Measurements from ENCODE around the gene NBEAL2. TPM values are rescaled to one million over a fixed set of nuclear protein-coding genes. Genes with fewer than 3 reads are reported as not detected.

The NBEAL2 gene
- total RNA-seq, 1 donor from 2014 or later: 202 TPM

DNA sequence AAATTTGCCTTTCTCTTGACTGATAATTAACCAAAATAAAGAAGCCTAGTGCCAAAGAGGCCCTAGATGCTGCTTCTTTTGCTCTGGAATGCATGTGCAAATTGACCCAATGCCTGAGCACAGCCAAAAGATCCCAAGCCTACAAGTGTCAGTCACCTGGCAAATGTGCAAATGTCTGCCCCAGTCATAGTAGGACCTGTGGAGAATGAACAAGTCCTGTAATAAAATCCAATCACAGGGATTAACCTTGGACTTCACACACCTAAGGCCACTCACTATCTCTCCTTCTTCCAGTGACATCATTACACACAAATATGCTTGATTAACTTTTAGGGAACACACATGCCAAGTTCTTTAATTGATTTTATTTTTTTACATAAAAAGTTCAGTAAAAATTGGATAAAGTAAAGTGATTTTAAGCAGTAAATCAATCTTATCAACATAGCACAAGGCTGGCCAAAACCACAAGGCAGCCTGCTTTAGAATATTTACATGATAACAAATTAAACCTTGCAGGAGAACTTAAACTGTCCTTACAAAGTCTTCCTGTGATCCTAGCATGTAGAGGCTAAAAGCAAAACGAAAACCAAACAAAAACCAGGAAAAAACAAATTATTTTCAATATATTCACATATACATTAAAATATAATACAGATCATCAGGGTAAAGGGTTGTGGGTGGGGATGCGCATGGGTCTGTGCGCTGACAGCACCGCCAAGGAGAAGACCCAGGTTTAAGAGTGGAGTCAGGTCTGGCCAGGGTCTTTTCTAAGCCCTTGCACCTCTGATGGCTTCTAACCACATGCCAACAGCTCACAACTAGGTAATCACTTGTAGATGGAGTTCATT lies 36.8 kb downstream of the NBEAL2 start:
- Mint-ChIP-seq H3K27me3 (ENCODE audit: unreplicated experiment) (peaks cover 2% of the 10 kb centered on the region), H3K27ac (ENCODE audit: unreplicated experiment) (no peak overlapping the region), H3K4me1 (ENCODE audit: unreplicated experiment) (no peaks in the 10 kb centered on the region), H3K9me3 (ENCODE audit: unreplicated experiment) (no peaks in the 10 kb centered on the region), H3K4me3 (ENCODE audit: unreplicated experiment) (no peak overlapping the region), H3K36me3 (ENCODE audit: low read depth, unreplicated experiment) (peaks cover 25% of the 10 kb centered on the region)
- DNase-seq (ENCODE audit: low spot score): no peak
- TF ChIP-seq, protein P1, sequence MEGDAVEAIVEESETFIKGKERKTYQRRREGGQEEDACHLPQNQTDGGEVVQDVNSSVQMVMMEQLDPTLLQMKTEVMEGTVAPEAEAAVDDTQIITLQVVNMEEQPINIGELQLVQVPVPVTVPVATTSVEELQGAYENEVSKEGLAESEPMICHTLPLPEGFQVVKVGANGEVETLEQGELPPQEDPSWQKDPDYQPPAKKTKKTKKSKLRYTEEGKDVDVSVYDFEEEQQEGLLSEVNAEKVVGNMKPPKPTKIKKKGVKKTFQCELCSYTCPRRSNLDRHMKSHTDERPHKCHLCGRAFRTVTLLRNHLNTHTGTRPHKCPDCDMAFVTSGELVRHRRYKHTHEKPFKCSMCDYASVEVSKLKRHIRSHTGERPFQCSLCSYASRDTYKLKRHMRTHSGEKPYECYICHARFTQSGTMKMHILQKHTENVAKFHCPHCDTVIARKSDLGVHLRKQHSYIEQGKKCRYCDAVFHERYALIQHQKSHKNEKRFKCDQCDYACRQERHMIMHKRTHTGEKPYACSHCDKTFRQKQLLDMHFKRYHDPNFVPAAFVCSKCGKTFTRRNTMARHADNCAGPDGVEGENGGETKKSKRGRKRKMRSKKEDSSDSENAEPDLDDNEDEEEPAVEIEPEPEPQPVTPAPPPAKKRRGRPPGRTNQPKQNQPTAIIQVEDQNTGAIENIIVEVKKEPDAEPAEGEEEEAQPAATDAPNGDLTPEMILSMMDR (IDR thresholded peaks at IDR 0.05; ENCODE audit: unreplicated experiment): no peak

- Mint-ChIP-seq H3K4me3 (ENCODE audit: unreplicated experiment) (peak overlapping the region; percentile 61), H3K4me1 (ENCODE audit: unreplicated experiment) (no peaks in the 10 kb centered on the region), H3K36me3 (ENCODE audit: low read depth, unreplicated experiment) (peaks cover 18% of the 10 kb centered on the region), H3K9me3 (ENCODE audit: unreplicated experiment) (no peaks in the 10 kb centered on the region), H3K27me3 (ENCODE audit: unreplicated experiment) (peaks cover 2% of the 10 kb centered on the region), H3K27ac (ENCODE audit: unreplicated experiment) (no peak overlapping the region)
- DNase-seq (ENCODE audit: low spot score): no peak
- TF ChIP-seq, protein P1 (IDR thresholded peaks at IDR 0.05; ENCODE audit: unreplicated experiment): no peak
These were observed 37.5 kb downstream of the NBEAL2 start for GRCh38 chr3:47016934-47017435.

- peaks cover 18% of the 10 kb centered on the region for H3K36me3 Mint-ChIP-seq (ENCODE audit: low read depth, unreplicated experiment)
- H3K9me3 Mint-ChIP-seq (ENCODE audit: unreplicated experiment): no peaks in the 10 kb centered on the region
- H3K27ac Mint-ChIP-seq (ENCODE audit: unreplicated experiment): no peak overlapping the region
- DNase-seq (ENCODE audit: low spot score): no peak
- TF ChIP-seq, protein P1 (IDR thresholded peaks at IDR 0.05; ENCODE audit: unreplicated experiment): no peak
- peaks cover 2% of the 10 kb centered on the region for H3K27me3 Mint-ChIP-seq (ENCODE audit: unreplicated experiment)
- no peaks in the 10 kb centered on the region for H3K4me1 Mint-ChIP-seq (ENCODE audit: unreplicated experiment)
- H3K4me3 Mint-ChIP-seq (ENCODE audit: unreplicated experiment): no peak overlapping the region
These were observed 38.2 kb downstream of the NBEAL2 start for GRCh38 chr3:47017504-47018268.

DNA sequence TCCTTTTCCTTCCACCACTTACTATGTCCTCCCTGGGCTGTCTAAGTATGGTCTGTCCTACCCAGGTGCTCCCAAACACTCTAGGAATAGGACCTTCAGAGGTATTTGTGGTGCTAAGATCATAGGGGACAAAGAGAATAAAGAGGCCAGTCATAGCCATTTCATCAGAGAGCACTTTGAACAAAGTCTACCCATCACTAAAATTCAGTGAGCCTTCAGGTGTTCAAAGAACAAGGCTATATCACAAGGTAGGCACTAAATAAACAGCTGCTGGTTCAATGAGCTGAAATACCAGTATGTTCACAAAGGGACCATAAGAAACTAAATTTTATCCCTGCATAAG lies 38.8 kb downstream of the NBEAL2 start:
- peaks cover 2% of the 10 kb centered on the region for H3K27me3 Mint-ChIP-seq (ENCODE audit: unreplicated experiment)
- TF ChIP-seq, protein P1 (IDR thresholded peaks at IDR 0.05; ENCODE audit: unreplicated experiment): no peak
- no peaks in the 10 kb centered on the region for H3K9me3 Mint-ChIP-seq (ENCODE audit: unreplicated experiment)
- no peak overlapping the region for H3K27ac Mint-ChIP-seq (ENCODE audit: unreplicated experiment)
- no peak overlapping the region for H3K4me3 Mint-ChIP-seq (ENCODE audit: unreplicated experiment)
- no peaks in the 10 kb centered on the region for H3K4me1 Mint-ChIP-seq (ENCODE audit: unreplicated experiment)
- H3K36me3 Mint-ChIP-seq (ENCODE audit: low read depth, unreplicated experiment): peaks cover 18% of the 10 kb centered on the region
- no peak for DNase-seq (ENCODE audit: low spot score)
